Activated CD8-positive, alpha-beta memory T cell treated with anti-CD3 and anti-CD28 coated beads for 1 hour (primary cell): ENCODE data around the gene FOXRED2.
"Not testable (repeated sequence)": the region's sequence is repeated elsewhere in the genome, so short reads cannot be mapped to it uniquely, and the experiment has no call there.

Experiments
- DNase-seq, 2 donors: peaks; one replicate each; pipeline ENCODE4 v3.0.0-alpha.2; 2020; ENCODE audit warnings: low read depth in 1 of 2; ENCODE audit errors: extremely low read depth in 1 of 2

FOXRED2 gene

GRCh38 chr22:36470162-36470993, 36.5 kb downstream of the FOXRED2 start:
- DNase-seq, result peak; percentile 56 to 65

- no peak for DNase-seq
Observed at GRCh38 chr22:36469094-36469710, 37.6 kb downstream of the FOXRED2 start.

- DNase-seq, result no peak
Observed at GRCh38 chr22:36467946-36468345, 38.9 kb downstream of the FOXRED2 start.

- no peak for DNase-seq
Observed at GRCh38 chr22:36467042-36467810, 39.6 kb downstream of the FOXRED2 start.

- DNase-seq, result no peak
Observed at GRCh38 chr22:36466258-36466657, 40.6 kb downstream of the FOXRED2 start.

- no peak for DNase-seq
Observed at GRCh38 chr22:36465232-36466021, 41.4 kb downstream of the FOXRED2 start.

- DNase-seq, result no peak
Observed at GRCh38 chr22:36464715-36465231, 42.1 kb downstream of the FOXRED2 start.

GRCh38 chr22:36463783-36464184, 43.1 kb downstream of the FOXRED2 start:
- DNase-seq, result no peak

GRCh38 chr22:36461665-36462649, 44.9 kb downstream of the FOXRED2 start:
- no peak for DNase-seq

- no peak for DNase-seq
Observed at GRCh38 chr22:36460202-36460601, 46.6 kb downstream of the FOXRED2 start.

GRCh38 chr22:36457688-36458450, 49.0 kb downstream of the FOXRED2 start:
- DNase-seq, result no peak

GRCh38 chr22:36456464-36456845, 50.4 kb downstream of the FOXRED2 start:
- DNase-seq, result no peak

- no peak for DNase-seq
Observed at GRCh38 chr22:36455571-36456463, 51.0 kb downstream of the FOXRED2 start.

GRCh38 chr22:36454916-36455570, 51.8 kb downstream of the FOXRED2 start:
- peak; percentile 94 to 95 for DNase-seq

GRCh38 chr22:36453855-36454378, 52.9 kb downstream of the FOXRED2 start:
- no peak for DNase-seq

GRCh38 chr22:36452978-36453607, 53.7 kb downstream of the FOXRED2 start:
- DNase-seq, result not testable (repeated sequence)
